Gastrocnemius medialis (tissue), 4 donors: Measurements from ENCODE around the gene VWA3A. TPM values are rescaled to one million over a fixed set of nuclear protein-coding genes. Genes with fewer than 3 reads are reported as not detected.
A peak's percentile ranks its signal among the peaks of the same experiment; 100 is the strongest.

Experiments
- ATAC-seq, 2 donors: fragments of 150-250 bp; one replicate each; pipeline ENCODE4 v1.9.1; 2016
- DNase-seq, 2 donors: peaks; one replicate each; pipeline ENCODE4 v3.0.0-alpha.2; 2019
- H3K27ac ChIP-seq, 4 donors: fragments of 200-600 bp; sonication (generic); 1 replicate in 1 of 4; 2 replicates in 3 of 4; pipeline ENCODE4 v1.5.1; 2016 to 2018; ENCODE audit warnings: mild to moderate bottlenecking in 2 of 4, moderate library complexity in 1 of 4
- H3K27me3 ChIP-seq, 3 donors: fragments of 200-600 bp; sonication (generic) in 2 of 3; 1 replicate in 1 of 3; 2 replicates in 2 of 3; pipeline versions ENCODE4 v1.5.1 to v1.6.0; 2016 to 2019; ENCODE audit warnings: mild to moderate bottlenecking in 1 of 3, moderate library complexity in 1 of 3
- H3K36me3 ChIP-seq, 2 donors: fragments of 200-600 bp; sonication (generic) in 1 of 2; one replicate each; pipeline ENCODE4 v1.5.1; 2017 to 2018
- H3K4me1 ChIP-seq, 2 donors: fragments of 200-600 bp; sonication (generic) in 1 of 2; one replicate each; pipeline ENCODE4 v1.5.1; 2016 to 2017; ENCODE audit warnings: mild to moderate bottlenecking in 2 of 2
- H3K4me3 ChIP-seq, 4 donors: fragments of 200-600 bp; sonication (generic) in 3 of 4; 1 replicate in 1 of 4; 2 replicates in 3 of 4; pipeline ENCODE4 v1.5.1; 2016 to 2019; ENCODE audit warnings: mild to moderate bottlenecking in 2 of 4
- H3K9me3 ChIP-seq, 3 donors: fragments of 200-600 bp; sonication (generic) in 2 of 3; 1 replicate in 1 of 3; 2 replicates in 2 of 3; pipeline ENCODE4 v1.5.1; 2016 to 2019
- CTCF ChIP-seq, 5 experiments: fragments of 450-650 bp in 3 of 5; fragments of 200-600 bp in 2 of 5; sonication (generic) in 2 of 5; IDR thresholded peaks in 4 of 5; conservative IDR thresholded peaks in 1 of 5; 1 replicate in 4 of 5; 2 replicates in 1 of 5; pipeline ENCODE4 v1.5.1; 2016 to 2019; ENCODE audit warnings: antibody characterized with exemption in 5 of 5, mild to moderate bottlenecking in 3 of 5, moderate library complexity in 3 of 5
- POLR2A ChIP-seq, 2 donors: fragments of 450-650 bp; IDR thresholded peaks; one replicate each; pipeline ENCODE4 v1.6.1; 2017; ENCODE audit warnings: antibody characterized with exemption in 2 of 2, mild to moderate bottlenecking in 2 of 2, moderate library complexity in 2 of 2
- in situ Hi-C, 4 donors: fragments of 200-750 bp; cut with MboI; loops; one replicate each; pipeline versions ENCODE4 v1.15.0 to v1.8.0; 2017; ENCODE audit warnings: low sequenced_read_pairs in 4 of 4
- intact Hi-C: fragments of 100-400 bp; cut with DNase I; formaldehyde crosslinking; loops from one replicate; pipeline ENCODE4 v1.15.1; 2023; ENCODE audit warnings: low total_unique reads
- total RNA-seq, 4 donors: library from RNA; depleted of rRNA; stranded (reverse); fragments of >200 nt; gene quantifications; one replicate each; pipeline versions ENCODE4 v1.1.0 to v1.2.3, GENCODE V29; 2016

The VWA3A gene
- total RNA-seq, 4 donors from 2014 or later, result not detected

GRCh38 chr16:22183901-22184614, 91.7 kb downstream of the VWA3A start:
- ATAC-seq (no peak), DNase-seq (no peak)
- Histone ChIP-seq H3K4me3 (no peak overlapping the region), H3K27me3 (no peaks in the 10 kb centered on the region), H3K9me3 (no peaks in the 10 kb centered on the region), H3K27ac (no peak overlapping the region), H3K36me3 (no peaks in the 10 kb centered on the region), H3K4me1 (peaks cover 5% of the 10 kb centered on the region in 2 donors)
- intact Hi-C loops, result no loop called here
- TF ChIP-seq CTCF (IDR thresholded peaks at IDR 0.05 in 4 of 5, conservative IDR thresholded peaks at IDR 0.05 in 1 of 5), result no peak
- no peak for TF ChIP-seq POLR2A (IDR thresholded peaks at IDR 0.05)
- in situ Hi-C loops, result loop anchor here (5.0 to 25.0 kb wide), 4 partner anchors 89 to 1022 kb away; partner anchors contain the start of genes MOSMO (in 2 of the 4), PDZD9 (in 2 of the 4), DNAH3 (in 1 of the 4) and LDAF1 (in 1 of the 4)

DNA sequence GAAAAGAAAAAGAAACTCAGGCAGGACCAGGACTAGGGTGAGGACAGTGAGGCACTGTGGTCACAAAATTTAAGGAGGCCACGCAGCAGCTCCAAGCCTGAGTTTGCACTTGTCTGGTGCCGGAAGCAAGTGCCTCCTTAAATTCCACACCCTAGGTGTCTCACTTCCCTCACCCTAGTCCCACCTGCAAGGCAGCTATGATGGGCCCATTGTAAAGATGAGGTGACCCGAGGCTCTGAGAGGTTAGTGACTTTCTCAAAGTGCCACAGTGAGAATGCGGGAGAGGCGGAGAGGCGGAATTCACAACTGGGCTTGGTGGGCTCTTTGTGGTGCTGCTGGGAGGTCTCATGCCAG, 92.3 kb downstream of the VWA3A start:
- no peak overlapping the region for H3K4me3 ChIP-seq
- H3K9me3 ChIP-seq, result no peaks in the 10 kb centered on the region
- peaks cover 10% of the 10 kb centered on the region in 2 donors for H3K4me1 ChIP-seq
- H3K36me3 ChIP-seq, result no peaks in the 10 kb centered on the region
- TF ChIP-seq POLR2A (IDR thresholded peaks at IDR 0.05) (no peak), CTCF (IDR thresholded peaks at IDR 0.05 in 4 of 5, conservative IDR thresholded peaks at IDR 0.05 in 1 of 5) (no peak)
- no peaks in the 10 kb centered on the region for H3K27me3 ChIP-seq
- H3K27ac ChIP-seq, result no peak overlapping the region
- no peak for ATAC-seq
- in situ Hi-C loops, result loop anchor here (5.0 to 25.0 kb wide), 4 partner anchors 90 to 1022 kb away; partner anchors contain the start of genes MOSMO (in 2 of the 4), PDZD9 (in 2 of the 4), DNAH3 (in 1 of the 4) and LDAF1 (in 1 of the 4)
- DNase-seq, result no peak
- intact Hi-C loops, result no loop called here

DNA sequence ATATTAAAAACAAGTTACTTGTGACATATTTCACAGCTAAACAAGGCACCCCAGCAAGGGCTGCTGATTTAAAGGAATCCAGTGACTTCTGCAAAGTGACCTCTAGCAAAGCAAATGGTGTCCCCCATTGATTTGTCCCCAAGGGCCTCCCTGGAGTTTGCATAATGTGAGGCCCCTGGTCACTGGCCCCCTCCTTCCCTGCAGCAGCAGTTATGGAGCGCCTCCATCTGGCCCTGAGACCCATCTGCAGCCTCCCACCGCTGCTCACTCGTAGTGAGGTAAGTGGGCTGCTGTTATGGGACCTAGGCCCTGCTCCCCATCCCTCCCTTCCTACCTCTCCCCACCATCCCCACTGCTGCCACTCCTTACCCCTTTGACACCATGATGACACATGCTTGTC, 94.2 kb downstream of the VWA3A start:
- no peaks in the 10 kb centered on the region for H3K9me3 ChIP-seq
- no peak overlapping the region for H3K27ac ChIP-seq
- ATAC-seq (no peak), DNase-seq (no peak)
- no peaks in the 10 kb centered on the region for H3K36me3 ChIP-seq
- H3K4me3 ChIP-seq, result no peak overlapping the region
- intact Hi-C loops, result loop anchor here (5.0 kb wide), 1 partner anchor 99 kb away; no protein-coding TSS in a partner anchor
- no peaks in the 10 kb centered on the region for H3K27me3 ChIP-seq
- H3K4me1 ChIP-seq, result peaks cover 13 to 15% of the 10 kb centered on the region in 2 donors
- TF ChIP-seq CTCF (IDR thresholded peaks at IDR 0.05 in 4 of 5, conservative IDR thresholded peaks at IDR 0.05 in 1 of 5) (no peak), POLR2A (IDR thresholded peaks at IDR 0.05) (no peak)
- in situ Hi-C loops, result loop anchor here (10.0 to 25.0 kb wide), 3 partner anchors 92 to 1024 kb away; partner anchors contain the start of genes MOSMO (in 2 of the 4), PDZD9 (in 2 of the 4), DNAH3 (in 1 of the 4) and LDAF1 (in 1 of the 4)

GRCh38 chr16:22188267-22188594, 95.9 kb downstream of the VWA3A start:
- H3K27ac ChIP-seq, result peak overlapping the region in 2 of 4 donors; percentile 40 to 97
- no peak overlapping the region for H3K4me3 ChIP-seq
- intact Hi-C loops, result loop anchor here (2.0 to 5.0 kb wide), 2 partner anchors 101 to 187 kb away; partner anchors contain the start of gene PDZD9
- in situ Hi-C loops, result loop anchor here (10.0 to 25.0 kb wide), 3 partner anchors 93 to 1026 kb away; partner anchors contain the start of genes MOSMO (in 2 of the 4), PDZD9 (in 2 of the 4), DNAH3 (in 1 of the 4) and LDAF1 (in 1 of the 4)
- no peaks in the 10 kb centered on the region for H3K36me3 ChIP-seq
- H3K27me3 ChIP-seq, result no peaks in the 10 kb centered on the region
- ATAC-seq, result no peak
- no peaks in the 10 kb centered on the region for H3K9me3 ChIP-seq
- no peak for TF ChIP-seq POLR2A (IDR thresholded peaks at IDR 0.05)
- TF ChIP-seq CTCF (IDR thresholded peaks at IDR 0.05 in 4 of 5, conservative IDR thresholded peaks at IDR 0.05 in 1 of 5), result no peak
- DNase-seq, result no peak
- H3K4me1 ChIP-seq, result peaks cover 19 to 20% of the 10 kb centered on the region in 2 donors
